K562 (cell line): ENCODE measurements around the gene BOC. TPM values are rescaled to one million over a fixed set of nuclear protein-coding genes. Genes with fewer than 3 reads are reported as not detected.

Source experiments
- BACH1 ChIP-seq: fragments of 200-800 bp; sonication (Bioruptor generic); IDR thresholded peaks from 2 replicates; pipeline ENCODE4 v1.6.1; 2016; ENCODE audit warnings: missing genetic modification characterization, missing compliant biosample characterization
- CBX2 ChIP-seq: fragments of 200-600 bp; sonication (generic); IDR thresholded peaks from one replicate; pipeline ENCODE4 v1.6.1; 2012; ENCODE audit warnings: mild to moderate bottlenecking, low read length, inconsistent platforms; ENCODE audit not compliant: insufficient read depth, poor library complexity, severe bottlenecking
- E2F3 ChIP-seq: fragments of 250-450 bp; sonication (Bioruptor Pico); IDR thresholded peaks from 2 replicates; pipeline ENCODE4 v1.4.0; 2020; ENCODE audit warnings: mild to moderate bottlenecking
- HDGF ChIP-seq: fragments of 450-650 bp; IDR thresholded peaks from 2 replicates; pipeline ENCODE4 v1.6.1; 2016
- MAFG ChIP-seq: fragments of 450-650 bp; conservative IDR thresholded peaks from 2 replicates; pipeline ENCODE4 v1.6.1; 2016; ENCODE audit warnings: missing genetic modification characterization, missing compliant biosample characterization
- MAFK ChIP-seq: IDR thresholded peaks from 2 replicates; pipeline ENCODE4 v1.6.1; 2011; ENCODE audit warnings: low read length, improper control_type of control experiment
- POU5F1 ChIP-seq: fragments of 150-350 bp; IDR thresholded peaks from 2 replicates; pipeline ENCODE4 v1.6.1; 2014; ENCODE audit warnings: borderline replicate concordance, low read length, low read depth, mild to moderate bottlenecking; ENCODE audit not compliant: partially characterized antibody
- RB1 ChIP-seq: fragments of 450-650 bp; IDR thresholded peaks from 2 replicates; pipeline ENCODE4 v1.6.1; 2017; ENCODE audit warnings: low read depth, mild to moderate bottlenecking
- SMAD1 ChIP-seq: fragments of 150-350 bp; IDR thresholded peaks from 2 replicates; pipeline ENCODE4 v1.6.1; 2014; ENCODE audit warnings: low read length, low read depth; ENCODE audit not compliant: partially characterized antibody
- SMARCB1 ChIP-seq: IDR thresholded peaks from 2 replicates; pipeline ENCODE4 v1.6.1; 2011; ENCODE audit warnings: improper control_type of control experiment, low read depth; ENCODE audit not compliant: insufficient read length
- ZBTB33 ChIP-seq: sonication (generic); formaldehyde crosslinking; IDR thresholded peaks from 2 replicates; pipeline ENCODE4 v1.8.1; 2023; ENCODE audit warnings: mild to moderate bottlenecking, missing genetic modification reagents
- ZNF121 ChIP-seq: sonication (generic); formaldehyde crosslinking; conservative IDR thresholded peaks from 2 replicates; pipeline ENCODE4 v1.8.0; 2022; ENCODE audit warnings: missing genetic modification reagents
- ZNF318 ChIP-seq, 2 experiments: fragments of 450-650 bp; IDR thresholded peaks; 2 replicates each; pipeline ENCODE4 v1.6.1; 2016; ENCODE audit warnings: mild to moderate bottlenecking in 2 of 2, borderline replicate concordance in 1 of 2, low read depth in 1 of 2, moderate library complexity in 1 of 2
- ZNF707 ChIP-seq: fragments of 250-450 bp; sonication (Bioruptor Pico); conservative IDR thresholded peaks from 2 replicates; pipeline ENCODE4 v1.8.0; 2022; ENCODE audit warnings: inconsistent platforms, mild to moderate bottlenecking, moderate library complexity
- polyA plus RNA-seq, 8 experiments: library from polyadenylated mRNA; depleted of rRNA in 4 of 8; stranded (reverse) in 5 of 8; unstranded in 3 of 8; fragments of >200 nt; fragmentation: Nextera tagmentation in 2 of 8; fragmentation: Illumina TruSeq in 1 of 8; extraction: Ambion mirVana in 2 of 8; extraction: Trizol in 1 of 8; gene quantifications; 2 replicates each; pipeline versions ENCODE4 v1.2.1 to v1.2.3, GENCODE V29; 2011 to 2014; ENCODE audit warnings: inconsistent platforms in 1 of 8, missing spikeins in 1 of 8
- total RNA-seq, 7 experiments: library from RNA; depleted of rRNA in 6 of 7; stranded (reverse); fragments of >200 nt in 6 of 7; fragmentation: Illumina TruSeq in 2 of 7; extraction: Trizol in 2 of 7; gene quantifications; 2 replicates each; pipeline versions ENCODE4 v1.2.1 to v1.2.3, GENCODE V29; 2011 to 2021; ENCODE audit warnings: low replicate concordance in 1 of 7
- TF ChIP-seq, protein P1 (sequence below): fragments of 250-450 bp; sonication (Bioruptor Pico); IDR thresholded peaks from 2 replicates; pipeline ENCODE4 v1.4.0; 2020; ENCODE audit warnings: borderline replicate concordance

Gene BOC
- total and polyA plus RNA-seq, 9 of the 15 experiments (the other 6 are each of a cell fraction or from before 2014, with no cell fraction given): not detected

- TF ChIP-seq SMARCB1: no peak
- TF ChIP-seq SMAD1: no peak
- TF ChIP-seq ZBTB33 (CRISPR knock-in tag): no peak
- no peak for TF ChIP-seq ZNF707 (CRISPR knock-in tag)
- TF ChIP-seq CBX2: no peak
- TF ChIP-seq POU5F1: no peak
- peak; percentile 91 for TF ChIP-seq BACH1 (tag)
- TF ChIP-seq ZNF318 (IDR thresholded peaks at IDR 0.05; ENCODE audit: borderline replicate concordance in 1 of 2, low read depth in 1 of 2): no peak
- TF ChIP-seq RB1: no peak
- TF ChIP-seq E2F3 (CRISPR knock-in tag): no peak
- TF ChIP-seq MAFG (tag): peak; percentile 96
- TF ChIP-seq HDGF: no peak
- TF ChIP-seq, protein P1, sequence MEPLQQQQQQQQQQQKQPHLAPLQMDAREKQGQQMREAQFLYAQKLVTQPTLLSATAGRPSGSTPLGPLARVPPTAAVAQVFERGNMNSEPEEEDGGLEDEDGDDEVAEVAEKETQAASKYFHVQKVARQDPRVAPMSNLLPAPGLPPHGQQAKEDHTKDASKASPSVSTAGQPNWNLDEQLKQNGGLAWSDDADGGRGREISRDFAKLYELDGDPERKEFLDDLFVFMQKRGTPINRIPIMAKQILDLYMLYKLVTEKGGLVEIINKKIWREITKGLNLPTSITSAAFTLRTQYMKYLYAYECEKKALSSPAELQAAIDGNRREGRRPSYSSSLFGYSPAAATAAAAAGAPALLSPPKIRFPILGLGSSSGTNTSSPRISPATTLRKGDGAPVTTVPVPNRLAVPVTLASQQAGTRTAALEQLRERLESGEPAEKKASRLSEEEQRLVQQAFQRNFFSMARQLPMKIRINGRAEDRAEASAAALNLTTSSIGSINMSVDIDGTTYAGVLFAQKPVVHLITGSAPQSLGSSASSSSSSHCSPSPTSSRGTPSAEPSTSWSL (CRISPR knock-in tag): no peak
- no peak for TF ChIP-seq ZNF121 (CRISPR knock-in tag)
- TF ChIP-seq MAFK: peak; percentile 89
Observed at GRCh38 chr3:113287111-113287802, 75.9 kb downstream of the BOC start (continued).
